Measurements from ENCODE around the gene TNF. TPM values are rescaled to one million over a fixed set of nuclear protein-coding genes. Genes with fewer than 3 reads are reported as not detected.

The TNF gene
- total RNA-seq: 10 to 100 TPM; 53.4 to 55.0 TPM

DNA sequence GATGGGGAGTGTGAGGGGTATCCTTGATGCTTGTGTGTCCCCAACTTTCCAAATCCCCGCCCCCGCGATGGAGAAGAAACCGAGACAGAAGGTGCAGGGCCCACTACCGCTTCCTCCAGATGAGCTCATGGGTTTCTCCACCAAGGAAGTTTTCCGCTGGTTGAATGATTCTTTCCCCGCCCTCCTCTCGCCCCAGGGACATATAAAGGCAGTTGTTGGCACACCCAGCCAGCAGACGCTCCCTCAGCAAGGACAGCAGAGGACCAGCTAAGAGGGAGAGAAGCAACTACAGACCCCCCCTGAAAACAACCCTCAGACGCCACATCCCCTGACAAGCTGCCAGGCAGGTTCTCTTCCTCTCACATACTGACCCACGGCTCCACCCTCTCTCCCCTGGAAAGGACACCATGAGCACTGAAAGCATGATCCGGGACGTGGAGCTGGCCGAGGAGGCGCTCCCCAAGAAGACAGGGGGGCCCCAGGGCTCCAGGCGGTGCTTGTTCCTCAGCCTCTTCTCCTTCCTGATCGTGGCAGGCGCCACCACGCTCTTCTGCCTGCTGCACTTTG lies at the start of gene TNF:
TNF (plus strand) TSS at position 231 of the 567 bp plus-strand sequence; CDS start at position 408, 177 bp downstream.
- H3K4me1 Mint-ChIP-seq (ENCODE audit: low read depth): peaks cover 89% of the 10 kb centered on the region
- ChIA-PET CTCF (interaction anchor here (0.6 to 24.1 kb wide), 4 partner anchors 12 to 77 kb away, joined by 3 to 928 read pairs (median 346); partner anchors contain the start of genes ATP6V1G2, BAG6, DDX39B and LST1), POLR2A (interaction anchor here (0.9 to 14.3 kb wide), 9 partner anchors 9 to 163 kb away, joined by 3 to 388 read pairs (median 22); partner anchors contain the start of genes ATP6V1G2, DDX39B, LST1 and NCR3)
- ATAC-seq (peak; percentile 38), DNase-seq (peak; percentile 86)
- H3K4me3 Mint-ChIP-seq: peak within 1 kb of the TSS; percentile 93
- no peaks in the 10 kb centered on the region for H3K27me3 Mint-ChIP-seq (ENCODE audit: low read depth)
- peaks cover 47% of the 10 kb centered on the region for H3K36me3 Mint-ChIP-seq (ENCODE audit: low read depth)
- no peaks in the 10 kb centered on the region for H3K9me3 Mint-ChIP-seq (ENCODE audit: insufficient read depth)
- H3K27ac Mint-ChIP-seq: peak within 1 kb of the TSS; percentile 96

DNA sequence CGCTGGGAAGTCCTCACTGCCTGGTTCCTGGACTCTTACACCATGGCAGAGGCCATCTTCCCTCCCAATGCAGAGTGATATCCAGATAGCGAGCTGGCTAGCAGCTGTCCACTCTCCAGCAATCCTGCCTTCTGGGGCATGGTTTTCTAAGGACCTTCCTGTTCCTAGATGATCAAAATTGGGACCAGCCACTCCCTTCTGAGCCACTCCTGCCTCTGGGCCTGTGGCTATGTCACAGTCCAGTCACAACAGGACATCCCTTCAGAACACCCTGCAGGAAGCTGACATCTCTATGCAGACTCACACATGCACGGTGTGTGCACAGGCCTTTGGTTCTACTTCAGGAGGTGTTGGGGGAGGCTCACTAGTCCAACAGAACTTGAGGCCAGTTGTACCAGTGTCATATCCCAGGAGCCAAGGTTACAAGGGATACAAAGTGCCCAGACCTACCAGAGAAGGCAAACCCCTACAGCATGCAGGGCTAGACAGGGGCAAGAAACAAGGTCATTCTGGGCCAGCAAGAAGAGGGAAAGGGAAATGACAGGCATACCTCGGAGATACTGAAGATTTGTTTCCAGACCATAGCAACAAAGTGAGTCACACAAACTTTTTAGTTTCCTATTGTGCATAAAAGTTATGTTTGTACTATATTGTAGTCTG lies 49.3 kb upstream of the TNF start:
- Mint-ChIP-seq H3K4me3 (no peak overlapping the region), H3K27ac (no peak overlapping the region), H3K9me3 (ENCODE audit: insufficient read depth) (no peaks in the 10 kb centered on the region), H3K36me3 (ENCODE audit: low read depth) (peaks cover 16% of the 10 kb centered on the region), H3K27me3 (ENCODE audit: low read depth) (peaks cover 13% of the 10 kb centered on the region), H3K4me1 (ENCODE audit: low read depth) (peaks cover 2% of the 10 kb centered on the region)
- POLR2A ChIA-PET: interaction anchor here (0.6 kb wide), 1 partner anchor 15 kb away, joined by 4 read pairs; no protein-coding TSS in a partner anchor
- DNase-seq (no peak), ATAC-seq (peak; percentile 12)
- CTCF ChIA-PET: no interaction called here

DNA sequence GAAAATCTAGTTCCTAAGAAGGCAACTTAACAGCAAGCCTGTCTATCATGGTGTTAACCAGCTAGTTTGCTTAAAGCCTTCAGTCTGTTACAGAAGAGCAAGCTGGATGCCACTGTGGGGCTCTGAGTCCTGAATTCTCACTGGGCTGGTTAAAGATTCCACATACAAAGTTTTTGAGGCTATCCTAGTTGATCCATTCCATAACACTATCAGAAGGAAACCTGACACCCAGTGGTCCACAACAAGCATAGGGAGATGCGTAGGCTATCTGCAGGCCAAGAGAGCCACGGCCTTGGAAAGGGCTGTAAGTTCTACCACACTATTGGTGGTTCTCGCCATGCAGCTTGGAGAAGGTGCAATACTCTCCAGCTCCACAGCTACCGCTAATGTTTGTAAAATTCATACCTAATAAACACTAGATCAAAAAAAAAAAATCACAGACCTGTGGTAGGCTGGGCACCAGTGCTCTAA lies 47.0 kb upstream of the TNF start:
- peaks cover 13% of the 10 kb centered on the region for H3K4me1 Mint-ChIP-seq (ENCODE audit: low read depth)
- DNase-seq (no peak), ATAC-seq (peak; percentile 21)
- no peak overlapping the region for H3K4me3 Mint-ChIP-seq
- H3K27me3 Mint-ChIP-seq (ENCODE audit: low read depth): no peaks in the 10 kb centered on the region
- H3K27ac Mint-ChIP-seq: no peak overlapping the region
- H3K36me3 Mint-ChIP-seq (ENCODE audit: low read depth): peaks cover 35% of the 10 kb centered on the region
- CTCF ChIA-PET: interaction anchor here (0.9 to 2.5 kb wide), 3 partner anchors 31 to 70 kb away, joined by 3 to 6 read pairs (median 3); no protein-coding TSS in a partner anchor
- H3K9me3 Mint-ChIP-seq (ENCODE audit: insufficient read depth): no peaks in the 10 kb centered on the region
- POLR2A ChIA-PET: interaction anchor here (0.7 to 1.8 kb wide), 4 partner anchors 10 to 34 kb away, joined by 3 to 7 read pairs (median 4); partner anchors contain the start of gene DDX39B

DNA sequence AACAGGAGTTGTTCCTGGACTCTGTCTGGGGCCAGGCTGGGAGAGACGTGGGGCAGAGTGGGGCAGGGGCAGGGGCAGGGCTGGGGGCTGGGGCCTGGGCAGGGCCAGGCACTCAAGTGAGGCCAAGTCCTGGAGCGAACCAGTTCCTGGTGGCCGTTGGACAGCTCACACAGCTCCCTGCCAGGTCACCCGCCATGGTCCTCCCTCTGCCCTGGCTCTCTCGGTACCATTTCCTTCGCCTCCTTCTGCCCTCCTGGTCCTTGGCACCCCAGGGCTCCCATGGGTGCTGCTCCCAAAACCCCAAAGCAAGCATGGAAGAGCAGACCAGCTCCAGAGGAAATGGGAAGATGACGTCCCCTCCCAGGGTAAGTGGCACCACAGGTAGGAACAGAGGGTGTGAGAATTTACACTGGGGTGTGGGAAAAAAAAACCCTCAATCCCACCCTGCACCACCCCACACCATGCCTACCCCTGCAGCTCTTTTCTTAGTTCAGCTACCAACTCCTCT lies 46.5 kb upstream of the TNF start, which contains the start of gene MCCD1:
MCCD1 (plus strand) TSS at position 142 of the 508 bp plus-strand sequence; CDS start at position 195, 53 bp downstream.
- ChIA-PET POLR2A (interaction anchor here (0.7 to 1.8 kb wide), 3 partner anchors 12 to 34 kb away, joined by 3 to 7 read pairs (median 6); partner anchors contain the start of gene DDX39B), CTCF (interaction anchor here (0.9 to 2.5 kb wide), 3 partner anchors 32 to 70 kb away, joined by 3 to 6 read pairs (median 3); no protein-coding TSS in a partner anchor)
- Mint-ChIP-seq H3K27me3 (ENCODE audit: low read depth) (no peaks in the 10 kb centered on the region), H3K36me3 (ENCODE audit: low read depth) (peaks cover 41% of the 10 kb centered on the region), H3K4me1 (ENCODE audit: low read depth) (peaks cover 14% of the 10 kb centered on the region), H3K9me3 (ENCODE audit: insufficient read depth) (no peaks in the 10 kb centered on the region), H3K4me3 (no peak within 1 kb of the TSS), H3K27ac (no peak within 1 kb of the TSS)
- peak; percentile 28 for ATAC-seq
- no peak for DNase-seq

DNA sequence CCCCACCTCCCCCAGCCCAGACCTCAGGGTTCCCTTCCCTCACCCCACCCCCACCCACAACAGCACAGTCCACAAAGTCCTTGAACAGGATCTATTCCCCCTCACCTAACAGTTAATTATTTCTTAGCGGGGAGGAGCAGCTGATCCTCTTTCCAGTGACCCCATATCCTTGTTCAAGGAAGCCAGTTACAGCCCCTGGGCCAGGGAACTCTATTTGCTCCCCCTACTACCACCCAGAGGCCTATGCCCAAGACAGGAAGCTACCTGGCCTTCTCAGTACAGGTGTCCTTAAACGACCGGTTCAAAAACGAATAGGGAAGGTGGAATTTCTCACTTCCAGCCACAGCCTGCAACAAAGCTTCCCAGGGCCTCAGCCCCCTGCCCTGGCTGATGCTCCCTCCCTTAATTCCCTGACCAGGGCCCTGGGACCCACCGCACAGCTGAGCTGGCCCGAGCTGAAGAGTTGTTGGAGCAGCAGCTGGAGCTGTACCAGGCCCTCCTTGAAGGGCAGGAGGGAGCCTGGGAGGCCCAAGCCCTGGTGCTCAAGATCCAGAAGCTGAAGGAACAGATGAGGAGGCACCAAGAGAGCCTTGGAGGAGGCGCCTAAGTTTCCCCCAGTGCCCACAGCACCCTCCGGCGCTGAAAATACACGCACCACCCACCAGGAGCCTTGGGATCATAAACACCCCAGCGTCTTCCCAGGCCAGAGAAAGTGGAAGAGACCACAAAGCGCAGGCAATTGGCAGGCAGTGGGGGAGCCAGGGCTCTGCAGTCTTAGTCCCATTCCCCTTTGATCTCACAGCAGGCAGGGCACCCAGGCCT lies 45.8 kb upstream of the TNF start:
- no peaks in the 10 kb centered on the region for H3K27me3 Mint-ChIP-seq (ENCODE audit: low read depth)
- ChIA-PET POLR2A (interaction anchor here (1.0 to 1.8 kb wide), 3 partner anchors 12 to 35 kb away, joined by 5 to 7 read pairs (median 6); partner anchors contain the start of gene DDX39B), CTCF (interaction anchor here (2.5 kb wide), 1 partner anchor 33 kb away, joined by 6 read pairs; no protein-coding TSS in a partner anchor)
- DNase-seq (no peak), ATAC-seq (no peak)
- peaks cover 47% of the 10 kb centered on the region for H3K36me3 Mint-ChIP-seq (ENCODE audit: low read depth)
- no peak overlapping the region for H3K4me3 Mint-ChIP-seq
- no peak overlapping the region for H3K27ac Mint-ChIP-seq
- H3K4me1 Mint-ChIP-seq (ENCODE audit: low read depth): peaks cover 18% of the 10 kb centered on the region
- H3K9me3 Mint-ChIP-seq (ENCODE audit: insufficient read depth): no peaks in the 10 kb centered on the region

DNA sequence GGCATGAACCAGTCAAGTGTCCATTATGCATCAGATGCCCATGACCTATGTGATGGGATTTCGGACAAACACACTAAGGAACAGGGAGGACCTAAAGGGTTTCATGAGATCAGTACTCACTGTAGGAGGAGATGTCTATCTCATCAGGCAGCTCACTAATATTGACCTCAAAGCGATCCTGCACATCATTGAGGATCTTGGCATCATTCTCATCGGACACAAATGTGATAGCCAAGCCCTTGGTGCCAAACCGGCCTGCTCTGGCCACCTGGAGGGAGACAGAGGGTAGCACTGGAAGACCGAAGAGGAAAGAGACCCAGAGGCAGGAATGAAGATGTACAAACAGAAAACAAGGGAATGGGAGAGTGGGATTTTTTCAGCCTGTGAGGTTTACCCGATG lies 44.7 kb upstream of the TNF start:
- Mint-ChIP-seq H3K4me3 (no peak overlapping the region), H3K9me3 (ENCODE audit: insufficient read depth) (no peaks in the 10 kb centered on the region), H3K27ac (no peak overlapping the region), H3K27me3 (ENCODE audit: low read depth) (no peaks in the 10 kb centered on the region), H3K4me1 (ENCODE audit: low read depth) (peaks cover 28% of the 10 kb centered on the region), H3K36me3 (ENCODE audit: low read depth) (peaks cover 58% of the 10 kb centered on the region)
- ChIA-PET CTCF (no interaction called here), POLR2A (interaction anchor here (1.5 to 1.7 kb wide), 2 partner anchors 10 to 36 kb away, joined by 5 to 7 read pairs; no protein-coding TSS in a partner anchor)
- ATAC-seq (no peak), DNase-seq (no peak)

DNA sequence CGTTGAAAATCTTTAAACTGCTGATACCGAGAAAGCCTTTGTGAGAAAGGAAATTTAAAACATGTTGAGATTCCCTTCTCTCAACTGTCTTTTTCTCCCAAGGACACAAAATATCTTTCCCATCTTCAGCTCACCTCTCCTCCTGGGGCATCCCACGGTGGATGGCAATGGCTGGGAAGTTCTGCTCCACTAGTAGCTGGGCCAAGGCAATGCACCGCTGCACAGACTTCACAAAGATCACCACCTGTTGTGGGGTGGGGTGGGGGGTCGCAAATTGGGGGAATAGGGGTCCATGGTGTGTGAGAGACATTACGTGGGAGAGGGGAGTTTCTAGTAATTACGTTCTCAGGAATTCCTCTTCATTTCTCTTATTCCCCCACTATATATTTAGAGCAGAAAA lies 44.2 kb upstream of the TNF start:
- no peaks in the 10 kb centered on the region for H3K9me3 Mint-ChIP-seq (ENCODE audit: insufficient read depth)
- no peak overlapping the region for H3K4me3 Mint-ChIP-seq
- CTCF ChIA-PET: interaction anchor here (0.9 to 1.2 kb wide), 3 partner anchors 36 to 67 kb away, joined by 3 to 6 read pairs (median 4); no protein-coding TSS in a partner anchor
- ATAC-seq (no peak), DNase-seq (no peak)
- H3K27me3 Mint-ChIP-seq (ENCODE audit: low read depth): no peaks in the 10 kb centered on the region
- POLR2A ChIA-PET: interaction anchor here (1.5 to 1.7 kb wide), 2 partner anchors 10 to 36 kb away, joined by 5 to 7 read pairs; no protein-coding TSS in a partner anchor
- peaks cover 33% of the 10 kb centered on the region for H3K4me1 Mint-ChIP-seq (ENCODE audit: low read depth)
- peaks cover 63% of the 10 kb centered on the region for H3K36me3 Mint-ChIP-seq (ENCODE audit: low read depth)
- no peak overlapping the region for H3K27ac Mint-ChIP-seq

DNA sequence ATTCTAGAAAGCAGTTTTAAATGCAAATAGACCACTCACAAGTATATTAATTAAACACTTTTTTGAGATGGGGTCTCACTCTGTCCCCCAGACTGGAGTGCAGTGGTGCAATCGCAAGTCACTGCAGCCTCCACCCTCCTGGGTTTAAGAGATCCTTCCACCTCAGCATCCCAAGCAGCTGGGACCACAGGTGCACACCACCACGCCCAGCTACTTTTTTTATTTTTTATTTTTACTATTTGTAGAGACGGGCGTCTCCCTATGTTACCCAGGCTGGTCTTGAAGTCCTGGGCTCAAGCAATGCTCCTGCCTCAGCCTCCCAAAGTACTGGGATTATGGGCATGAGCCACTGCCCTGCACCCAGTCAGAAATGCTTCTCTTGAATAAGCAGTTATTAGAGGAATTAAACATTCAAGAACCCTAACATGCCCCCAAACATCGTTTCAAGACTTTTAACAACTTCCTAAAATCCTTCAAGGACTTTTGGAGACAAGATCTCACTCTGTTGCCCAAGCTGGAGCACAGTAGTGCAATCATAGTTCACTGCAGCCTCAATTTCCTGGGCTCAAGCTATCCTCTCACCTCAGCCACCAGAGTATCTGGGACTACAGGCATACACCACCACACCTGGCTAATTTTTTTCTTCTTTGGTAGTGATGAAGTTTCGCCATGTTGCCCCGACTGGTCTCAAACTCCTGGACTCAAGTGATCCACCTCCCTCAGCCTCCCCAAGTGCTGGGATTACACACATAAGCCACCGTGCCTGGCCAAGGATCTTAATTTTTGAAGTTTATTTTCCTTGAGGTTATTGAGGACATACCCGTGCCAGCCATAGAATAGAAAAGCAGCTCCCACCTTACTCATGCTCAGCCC lies 43.4 kb upstream of the TNF start:
- ATAC-seq: no peak
- Mint-ChIP-seq H3K4me1 (ENCODE audit: low read depth) (peaks cover 40% of the 10 kb centered on the region), H3K36me3 (ENCODE audit: low read depth) (peaks cover 70% of the 10 kb centered on the region), H3K27me3 (ENCODE audit: low read depth) (no peaks in the 10 kb centered on the region), H3K9me3 (ENCODE audit: insufficient read depth) (no peaks in the 10 kb centered on the region), H3K27ac (peak overlapping the region; percentile 61), H3K4me3 (no peak overlapping the region)
- no peak for DNase-seq
- ChIA-PET POLR2A (interaction anchor here (0.6 to 1.7 kb wide), 2 partner anchors 9 to 34 kb away, joined by 3 to 7 read pairs; partner anchors contain the start of gene MICB), CTCF (interaction anchor here (0.9 to 1.2 kb wide), 4 partner anchors 37 to 66 kb away, joined by 3 to 6 read pairs (median 4); no protein-coding TSS in a partner anchor)

DNA sequence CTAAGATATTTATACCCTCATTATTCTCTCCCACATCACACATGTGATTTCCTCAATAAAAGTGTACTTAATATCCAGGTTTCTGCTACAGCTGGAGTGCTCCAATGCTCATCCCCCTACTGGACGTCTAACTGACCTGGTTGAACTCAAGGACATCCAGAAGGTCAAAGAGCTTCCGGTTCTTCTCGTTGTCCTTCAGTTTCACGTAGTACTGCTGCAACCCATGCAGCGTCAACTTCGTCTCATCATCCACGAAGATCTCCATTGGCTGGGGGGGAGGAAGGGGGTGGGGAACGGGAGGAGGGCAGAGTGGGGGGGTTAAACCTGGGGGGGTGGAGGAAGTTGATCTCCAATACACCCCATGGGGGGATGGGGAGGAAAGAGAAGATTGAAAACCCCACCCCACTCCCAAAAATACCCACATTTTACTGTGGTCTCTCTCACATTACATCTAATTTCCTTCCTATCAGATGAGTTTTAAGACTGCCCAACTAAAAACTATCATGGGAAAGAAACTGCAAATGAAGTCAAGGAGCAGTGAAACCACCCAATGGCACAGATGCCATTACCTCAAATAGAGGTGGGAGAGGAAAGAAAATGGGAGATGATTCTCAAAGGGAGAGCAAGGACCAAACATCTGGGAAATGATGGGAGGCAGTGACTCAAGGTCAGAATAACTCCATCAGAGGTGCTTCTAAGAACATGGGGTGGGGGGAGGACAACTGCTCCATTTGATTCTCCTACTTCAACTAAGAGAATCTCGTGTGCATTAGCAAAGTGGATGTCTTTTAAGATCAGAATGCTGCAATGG lies 42.5 kb upstream of the TNF start:
- Mint-ChIP-seq H3K4me3 (no peak overlapping the region), H3K27ac (peak overlapping the region; percentile 61), H3K27me3 (ENCODE audit: low read depth) (no peaks in the 10 kb centered on the region), H3K36me3 (ENCODE audit: low read depth) (peaks cover 76% of the 10 kb centered on the region), H3K9me3 (ENCODE audit: insufficient read depth) (no peaks in the 10 kb centered on the region), H3K4me1 (ENCODE audit: low read depth) (peaks cover 43% of the 10 kb centered on the region)
- ChIA-PET CTCF (interaction anchor here (1.2 kb wide), 1 partner anchor 40 kb away, joined by 3 read pairs; no protein-coding TSS in a partner anchor), POLR2A (no interaction called here)
- no peak for DNase-seq
- no peak for ATAC-seq

DNA sequence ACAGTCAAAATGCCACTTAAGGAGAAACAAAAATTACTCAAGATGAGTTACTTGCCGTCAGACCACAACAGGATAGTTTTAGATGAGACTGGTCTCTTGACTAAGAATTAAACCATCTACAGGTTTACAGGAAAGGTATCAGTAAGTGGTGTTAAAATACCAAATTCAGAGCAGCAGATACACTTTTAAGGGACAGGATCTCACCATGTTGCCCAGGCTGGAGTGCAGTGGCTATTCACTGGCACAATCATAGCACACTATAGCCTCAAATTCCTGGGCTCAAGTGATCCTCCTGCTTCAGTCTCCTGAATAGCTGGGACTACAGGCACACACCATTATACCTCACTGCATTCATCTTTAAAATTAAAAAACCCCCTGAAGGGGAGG lies 41.9 kb upstream of the TNF start:
- ChIA-PET POLR2A (no interaction called here), CTCF (no interaction called here)
- DNase-seq: no peak
- peaks cover 47% of the 10 kb centered on the region for H3K4me1 Mint-ChIP-seq (ENCODE audit: low read depth)
- H3K9me3 Mint-ChIP-seq (ENCODE audit: insufficient read depth): no peaks in the 10 kb centered on the region
- no peak for ATAC-seq
- H3K27ac Mint-ChIP-seq: no peak overlapping the region
- H3K36me3 Mint-ChIP-seq (ENCODE audit: low read depth): peaks cover 80% of the 10 kb centered on the region
- no peaks in the 10 kb centered on the region for H3K27me3 Mint-ChIP-seq (ENCODE audit: low read depth)
- H3K4me3 Mint-ChIP-seq: no peak overlapping the region
